ENCODE measurements around the gene HK1.

The HK1 gene

GRCh38 chr10:69336952-69337295 is 58.6 kb downstream of the HK1 start:
- POLR2A ChIA-PET: interaction anchor here (1.0 kb wide), 1 partner anchor 13 kb away, joined by 5 read pairs; no protein-coding TSS in a partner anchor
- Histone ChIP-seq H3K4me3 (ENCODE audit: low read depth, low read length) (no peak overlapping the region), H3K4me1 (ENCODE audit: control insufficient read depth, insufficient read depth, low read length) (peaks cover 6% of the 10 kb centered on the region), H3K27ac (ENCODE audit: extremely low read depth, low read depth, low read length) (no peak overlapping the region), H3K9me3 (ENCODE audit: control insufficient read depth, insufficient read depth, low read depth, low read length) (no peaks in the 10 kb centered on the region), H3K36me3 (ENCODE audit: control insufficient read depth in 2 of 2, insufficient read depth in 1 of 2, low read length in 2 of 2) (peaks cover 0 to 2% of the 10 kb centered on the region in 2 experiments; a peak in 1 of 3 replicates)
- CTCF ChIA-PET: interaction anchor here (0.6 to 0.7 kb wide), 4 partner anchors 10 to 215 kb away, joined by 3 read pairs; no protein-coding TSS in a partner anchor
- TF ChIP-seq OSR2 (tag by site-specific recombination; IDR thresholded peaks at IDR 0.05) (0 out of 2 replicates have a peak, but pooled peaks have one; percentile 0), ZSCAN23 (tag by site-specific recombination; IDR thresholded peaks at IDR 0.05) (no peak), ZNF114 (tag by site-specific recombination; IDR thresholded peaks at IDR 0.05) (no peak), INSM2 (tag by site-specific recombination; IDR thresholded peaks at IDR 0.05) (no peak), ZSCAN16 (tag by site-specific recombination; IDR thresholded peaks at IDR 0.05) (no peak), ZNF518A (tag by site-specific recombination; conservative IDR thresholded peaks at IDR 0.05; ENCODE audit: low read depth) (no peak), WT1 (tag by site-specific recombination; IDR thresholded peaks at IDR 0.05) (peak; percentile 85), ZNF600 (tag by site-specific recombination; IDR thresholded peaks at IDR 0.05) (no peak), ZNF707 (tag by site-specific recombination; IDR thresholded peaks at IDR 0.05) (no peak), ZNF266 (tag by site-specific recombination; IDR thresholded peaks at IDR 0.05; ENCODE audit: low read depth) (no peak), ZNF580 (tag by site-specific recombination; IDR thresholded peaks at IDR 0.05) (no peak; the same call in 1 of the 2 replicates), ZBTB1 (tag by site-specific recombination; IDR thresholded peaks at IDR 0.05) (no peak), ZNF274 (IDR thresholded peaks at IDR 0.05; ENCODE audit: low read length) (no peak), ZNF274 (tag by site-specific recombination; IDR thresholded peaks at IDR 0.05; ENCODE audit: borderline replicate concordance) (no peak), ZNF302 (tag by site-specific recombination; IDR thresholded peaks at IDR 0.05; ENCODE audit: low read depth) (no peak)
- TF ChIP-seq, protein P1, sequence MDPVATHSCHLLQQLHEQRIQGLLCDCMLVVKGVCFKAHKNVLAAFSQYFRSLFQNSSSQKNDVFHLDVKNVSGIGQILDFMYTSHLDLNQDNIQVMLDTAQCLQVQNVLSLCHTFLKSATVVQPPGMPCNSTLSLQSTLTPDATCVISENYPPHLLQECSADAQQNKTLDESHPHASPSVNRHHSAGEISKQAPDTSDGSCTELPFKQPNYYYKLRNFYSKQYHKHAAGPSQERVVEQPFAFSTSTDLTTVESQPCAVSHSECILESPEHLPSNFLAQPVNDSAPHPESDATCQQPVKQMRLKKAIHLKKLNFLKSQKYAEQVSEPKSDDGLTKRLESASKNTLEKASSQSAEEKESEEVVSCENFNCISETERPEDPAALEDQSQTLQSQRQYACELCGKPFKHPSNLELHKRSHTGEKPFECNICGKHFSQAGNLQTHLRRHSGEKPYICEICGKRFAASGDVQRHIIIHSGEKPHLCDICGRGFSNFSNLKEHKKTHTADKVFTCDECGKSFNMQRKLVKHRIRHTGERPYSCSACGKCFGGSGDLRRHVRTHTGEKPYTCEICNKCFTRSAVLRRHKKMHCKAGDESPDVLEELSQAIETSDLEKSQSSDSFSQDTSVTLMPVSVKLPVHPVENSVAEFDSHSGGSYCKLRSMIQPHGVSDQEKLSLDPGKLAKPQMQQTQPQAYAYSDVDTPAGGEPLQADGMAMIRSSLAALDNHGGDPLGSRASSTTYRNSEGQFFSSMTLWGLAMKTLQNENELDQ (tag by site-specific recombination; IDR thresholded peaks at IDR 0.05; ENCODE audit: low read depth): no peak
- TF ChIP-seq, protein P2, sequence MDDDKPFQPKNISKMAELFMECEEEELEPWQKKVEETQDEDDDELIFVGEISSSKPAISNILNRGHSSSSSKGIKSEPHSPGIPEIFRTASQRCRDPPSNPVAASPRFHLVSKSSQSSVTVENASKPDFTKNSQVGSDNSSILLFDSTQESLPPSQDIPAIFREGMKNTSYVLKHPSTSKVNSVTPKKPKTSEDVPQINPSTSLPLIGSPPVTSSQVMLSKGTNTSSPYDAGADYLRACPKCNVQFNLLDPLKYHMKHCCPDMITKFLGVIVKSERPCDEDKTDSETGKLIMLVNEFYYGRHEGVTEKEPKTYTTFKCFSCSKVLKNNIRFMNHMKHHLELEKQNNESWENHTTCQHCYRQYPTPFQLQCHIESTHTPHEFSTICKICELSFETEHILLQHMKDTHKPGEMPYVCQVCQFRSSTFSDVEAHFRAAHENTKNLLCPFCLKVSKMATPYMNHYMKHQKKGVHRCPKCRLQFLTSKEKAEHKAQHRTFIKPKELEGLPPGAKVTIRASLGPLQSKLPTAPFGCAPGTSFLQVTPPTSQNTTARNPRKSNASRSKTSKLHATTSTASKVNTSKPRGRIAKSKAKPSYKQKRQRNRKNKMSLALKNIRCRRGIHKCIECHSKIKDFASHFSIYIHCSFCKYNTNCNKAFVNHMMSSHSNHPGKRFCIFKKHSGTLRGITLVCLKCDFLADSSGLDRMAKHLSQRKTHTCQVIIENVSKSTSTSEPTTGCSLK (tag by site-specific recombination; IDR thresholded peaks at IDR 0.05): no peak

Data from HEK293 (cell line).